ENCODE measurements around the gene PDE6A.

DNA sequence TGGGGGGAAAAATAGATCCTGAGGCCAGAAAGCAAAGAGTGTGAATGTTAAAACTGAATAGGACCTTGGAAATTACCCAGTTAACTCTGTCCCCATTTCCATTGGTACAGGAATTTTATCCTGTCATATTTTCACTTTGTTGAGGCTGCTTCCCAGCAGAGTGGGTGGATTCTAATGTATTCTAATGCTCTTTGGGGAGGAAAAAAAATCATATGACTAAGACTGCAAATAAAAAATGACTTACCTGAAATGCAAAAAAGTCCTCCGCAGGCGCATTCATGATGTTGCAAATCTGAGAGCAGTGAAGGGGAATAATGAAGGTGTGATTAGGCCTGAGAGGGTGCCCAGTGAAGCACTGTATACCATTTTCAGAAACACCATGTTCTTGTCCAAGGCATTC is 41.2 kb downstream of the PDE6A start:
- TF ChIP-seq, protein P1, sequence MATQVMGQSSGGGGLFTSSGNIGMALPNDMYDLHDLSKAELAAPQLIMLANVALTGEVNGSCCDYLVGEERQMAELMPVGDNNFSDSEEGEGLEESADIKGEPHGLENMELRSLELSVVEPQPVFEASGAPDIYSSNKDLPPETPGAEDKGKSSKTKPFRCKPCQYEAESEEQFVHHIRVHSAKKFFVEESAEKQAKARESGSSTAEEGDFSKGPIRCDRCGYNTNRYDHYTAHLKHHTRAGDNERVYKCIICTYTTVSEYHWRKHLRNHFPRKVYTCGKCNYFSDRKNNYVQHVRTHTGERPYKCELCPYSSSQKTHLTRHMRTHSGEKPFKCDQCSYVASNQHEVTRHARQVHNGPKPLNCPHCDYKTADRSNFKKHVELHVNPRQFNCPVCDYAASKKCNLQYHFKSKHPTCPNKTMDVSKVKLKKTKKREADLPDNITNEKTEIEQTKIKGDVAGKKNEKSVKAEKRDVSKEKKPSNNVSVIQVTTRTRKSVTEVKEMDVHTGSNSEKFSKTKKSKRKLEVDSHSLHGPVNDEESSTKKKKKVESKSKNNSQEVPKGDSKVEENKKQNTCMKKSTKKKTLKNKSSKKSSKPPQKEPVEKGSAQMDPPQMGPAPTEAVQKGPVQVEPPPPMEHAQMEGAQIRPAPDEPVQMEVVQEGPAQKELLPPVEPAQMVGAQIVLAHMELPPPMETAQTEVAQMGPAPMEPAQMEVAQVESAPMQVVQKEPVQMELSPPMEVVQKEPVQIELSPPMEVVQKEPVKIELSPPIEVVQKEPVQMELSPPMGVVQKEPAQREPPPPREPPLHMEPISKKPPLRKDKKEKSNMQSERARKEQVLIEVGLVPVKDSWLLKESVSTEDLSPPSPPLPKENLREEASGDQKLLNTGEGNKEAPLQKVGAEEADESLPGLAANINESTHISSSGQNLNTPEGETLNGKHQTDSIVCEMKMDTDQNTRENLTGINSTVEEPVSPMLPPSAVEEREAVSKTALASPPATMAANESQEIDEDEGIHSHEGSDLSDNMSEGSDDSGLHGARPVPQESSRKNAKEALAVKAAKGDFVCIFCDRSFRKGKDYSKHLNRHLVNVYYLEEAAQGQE (tag by site-specific recombination; IDR thresholded peaks at IDR 0.05) = no peak
- no peak for TF ChIP-seq YY1 (tag by site-specific recombination; IDR thresholded peaks at IDR 0.05)
- TF ChIP-seq ZNF274 (IDR thresholded peaks at IDR 0.05; ENCODE audit: low read length) = no peak
- no peak for TF ChIP-seq ZNF274 (tag by site-specific recombination; IDR thresholded peaks at IDR 0.05; ENCODE audit: borderline replicate concordance)
- no peak for TF ChIP-seq MYNN (tag by site-specific recombination; IDR thresholded peaks at IDR 0.05; ENCODE audit: borderline replicate concordance)
- TF ChIP-seq, protein P2, sequence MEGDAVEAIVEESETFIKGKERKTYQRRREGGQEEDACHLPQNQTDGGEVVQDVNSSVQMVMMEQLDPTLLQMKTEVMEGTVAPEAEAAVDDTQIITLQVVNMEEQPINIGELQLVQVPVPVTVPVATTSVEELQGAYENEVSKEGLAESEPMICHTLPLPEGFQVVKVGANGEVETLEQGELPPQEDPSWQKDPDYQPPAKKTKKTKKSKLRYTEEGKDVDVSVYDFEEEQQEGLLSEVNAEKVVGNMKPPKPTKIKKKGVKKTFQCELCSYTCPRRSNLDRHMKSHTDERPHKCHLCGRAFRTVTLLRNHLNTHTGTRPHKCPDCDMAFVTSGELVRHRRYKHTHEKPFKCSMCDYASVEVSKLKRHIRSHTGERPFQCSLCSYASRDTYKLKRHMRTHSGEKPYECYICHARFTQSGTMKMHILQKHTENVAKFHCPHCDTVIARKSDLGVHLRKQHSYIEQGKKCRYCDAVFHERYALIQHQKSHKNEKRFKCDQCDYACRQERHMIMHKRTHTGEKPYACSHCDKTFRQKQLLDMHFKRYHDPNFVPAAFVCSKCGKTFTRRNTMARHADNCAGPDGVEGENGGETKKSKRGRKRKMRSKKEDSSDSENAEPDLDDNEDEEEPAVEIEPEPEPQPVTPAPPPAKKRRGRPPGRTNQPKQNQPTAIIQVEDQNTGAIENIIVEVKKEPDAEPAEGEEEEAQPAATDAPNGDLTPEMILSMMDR (tag by site-specific recombination; IDR thresholded peaks at IDR 0.05) = no peak
- TF ChIP-seq, protein P3, sequence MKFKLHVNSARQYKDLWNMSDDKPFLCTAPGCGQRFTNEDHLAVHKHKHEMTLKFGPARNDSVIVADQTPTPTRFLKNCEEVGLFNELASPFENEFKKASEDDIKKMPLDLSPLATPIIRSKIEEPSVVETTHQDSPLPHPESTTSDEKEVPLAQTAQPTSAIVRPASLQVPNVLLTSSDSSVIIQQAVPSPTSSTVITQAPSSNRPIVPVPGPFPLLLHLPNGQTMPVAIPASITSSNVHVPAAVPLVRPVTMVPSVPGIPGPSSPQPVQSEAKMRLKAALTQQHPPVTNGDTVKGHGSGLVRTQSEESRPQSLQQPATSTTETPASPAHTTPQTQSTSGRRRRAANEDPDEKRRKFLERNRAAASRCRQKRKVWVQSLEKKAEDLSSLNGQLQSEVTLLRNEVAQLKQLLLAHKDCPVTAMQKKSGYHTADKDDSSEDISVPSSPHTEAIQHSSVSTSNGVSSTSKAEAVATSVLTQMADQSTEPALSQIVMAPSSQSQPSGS (tag by site-specific recombination; IDR thresholded peaks at IDR 0.05; ENCODE audit: low read depth) = no peak
- TF ChIP-seq, protein P4, sequence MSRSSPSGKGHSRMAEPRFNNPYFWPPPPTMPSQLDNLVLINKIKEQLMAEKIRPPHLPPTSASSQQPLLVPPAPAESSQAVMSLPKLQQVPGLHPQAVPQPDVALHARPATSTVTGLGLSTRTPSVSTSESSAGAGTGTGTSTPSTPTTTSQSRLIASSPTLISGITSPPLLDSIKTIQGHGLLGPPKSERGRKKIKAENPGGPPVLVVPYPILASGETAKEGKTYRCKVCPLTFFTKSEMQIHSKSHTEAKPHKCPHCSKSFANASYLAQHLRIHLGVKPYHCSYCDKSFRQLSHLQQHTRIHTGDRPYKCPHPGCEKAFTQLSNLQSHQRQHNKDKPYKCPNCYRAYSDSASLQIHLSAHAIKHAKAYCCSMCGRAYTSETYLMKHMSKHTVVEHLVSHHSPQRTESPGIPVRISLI (tag by site-specific recombination; IDR thresholded peaks at IDR 0.05) = no peak
- no peak for TF ChIP-seq ZNF239 (tag by site-specific recombination; IDR thresholded peaks at IDR 0.05)
- no peak for TF ChIP-seq ZNF501 (tag by site-specific recombination; IDR thresholded peaks at IDR 0.05)
- no peak for TF ChIP-seq ZNF24 (tag by site-specific recombination; IDR thresholded peaks at IDR 0.05)
- no peak for TF ChIP-seq ZNF433 (tag by site-specific recombination; IDR thresholded peaks at IDR 0.05; ENCODE audit: low read depth)
- TF ChIP-seq ZNF394 (tag by site-specific recombination; IDR thresholded peaks at IDR 0.05; ENCODE audit: borderline replicate concordance) = no peak
- TF ChIP-seq, protein P5, sequence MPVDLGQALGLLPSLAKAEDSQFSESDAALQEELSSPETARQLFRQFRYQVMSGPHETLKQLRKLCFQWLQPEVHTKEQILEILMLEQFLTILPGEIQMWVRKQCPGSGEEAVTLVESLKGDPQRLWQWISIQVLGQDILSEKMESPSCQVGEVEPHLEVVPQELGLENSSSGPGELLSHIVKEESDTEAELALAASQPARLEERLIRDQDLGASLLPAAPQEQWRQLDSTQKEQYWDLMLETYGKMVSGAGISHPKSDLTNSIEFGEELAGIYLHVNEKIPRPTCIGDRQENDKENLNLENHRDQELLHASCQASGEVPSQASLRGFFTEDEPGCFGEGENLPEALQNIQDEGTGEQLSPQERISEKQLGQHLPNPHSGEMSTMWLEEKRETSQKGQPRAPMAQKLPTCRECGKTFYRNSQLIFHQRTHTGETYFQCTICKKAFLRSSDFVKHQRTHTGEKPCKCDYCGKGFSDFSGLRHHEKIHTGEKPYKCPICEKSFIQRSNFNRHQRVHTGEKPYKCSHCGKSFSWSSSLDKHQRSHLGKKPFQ (tag by site-specific recombination; IDR thresholded peaks at IDR 0.05) = no peak
- TF ChIP-seq KLF1 (tag by site-specific recombination; IDR thresholded peaks at IDR 0.05) = no peak

All from HEK293 (cell line).